Jurkat, Clone E6-1 (cell line): ENCODE data around the gene HSP90B1.

Experiments used
- DNase-seq: peaks from one replicate; pipeline ENCODE4 v3.0.0-alpha.2; 2011; ENCODE audit warnings: low read depth, low spot score
- H3K4me3 ChIP-seq: 2 replicates; pipeline ENCODE4 v1.5.1; 2011; ENCODE audit warnings: mild to moderate bottlenecking, low read length, control low read depth, moderate library complexity

HSP90B1 gene

GRCh38 chr12:103928682-103929045 lies 1.5 kb upstream of the HSP90B1 start:
- DNase-seq: peak; percentile 44
- peak overlapping the region; percentile 79 for H3K4me3 ChIP-seq

GRCh38 chr12:103929046-103929783 lies 995 bp upstream of the HSP90B1 start:
- DNase-seq: peak; percentile 91
- peak overlapping the region; percentile 79 for H3K4me3 ChIP-seq

GRCh38 chr12:103929784-103930033 lies 501 bp upstream of the HSP90B1 start:
- DNase-seq: no peak
- peak overlapping the region; percentile 79 for H3K4me3 ChIP-seq

GRCh38 chr12:103930787-103931735 lies 851 bp downstream of the HSP90B1 start:
- H3K4me3 ChIP-seq: peak overlapping the region; percentile 97
- DNase-seq: no peak

GRCh38 chr12:103933237-103933636 lies 3.0 kb downstream of the HSP90B1 start:
- no peak overlapping the region for H3K4me3 ChIP-seq
- no peak for DNase-seq

- H3K4me3 ChIP-seq: no peak overlapping the region
- DNase-seq: no peak
Measured at GRCh38 chr12:103936679-103937078, 6.5 kb downstream of the HSP90B1 start.

- no peak for DNase-seq
- no peak overlapping the region for H3K4me3 ChIP-seq
Measured at GRCh38 chr12:103944964-103945363, 14.8 kb downstream of the HSP90B1 start.

- no peak overlapping the region for H3K4me3 ChIP-seq
- no peak for DNase-seq
Measured at GRCh38 chr12:103947871-103948555, 17.8 kb downstream of the HSP90B1 start.

GRCh38 chr12:103948746-103949406 lies 18.7 kb downstream of the HSP90B1 start:
- no peak for DNase-seq
- H3K4me3 ChIP-seq: no peak overlapping the region

GRCh38 chr12:103952497-103952896 lies 22.3 kb downstream of the HSP90B1 start:
- no peak for DNase-seq
- no peak overlapping the region for H3K4me3 ChIP-seq

- H3K4me3 ChIP-seq: peak overlapping the region; percentile 96
- no peak for DNase-seq
Measured at GRCh38 chr12:103955811-103956508, 25.8 kb downstream of the HSP90B1 start.

GRCh38 chr12:103956509-103957027 lies 26.4 kb downstream of the HSP90B1 start:
- DNase-seq: no peak

GRCh38 chr12:103957865-103958388 lies 27.7 kb downstream of the HSP90B1 start:
- H3K4me3 ChIP-seq: peak overlapping the region; percentile 96
- no peak for DNase-seq

More at GRCh38 chr12:103956509-103957027, 26.4 kb downstream of the HSP90B1 start:
- peak overlapping the region; percentile 96 for H3K4me3 ChIP-seq

GRCh38 chr12:103958621-103959020 lies 28.4 kb downstream of the HSP90B1 start:
- DNase-seq: no peak
- no peak overlapping the region for H3K4me3 ChIP-seq

- no peak for DNase-seq
- H3K4me3 ChIP-seq: no peak overlapping the region
Measured at GRCh38 chr12:103960616-103961227, 30.5 kb downstream of the HSP90B1 start.

- H3K4me3 ChIP-seq: no peak overlapping the region
- DNase-seq: no peak
Measured at GRCh38 chr12:103962493-103962892, 32.3 kb downstream of the HSP90B1 start.

GRCh38 chr12:103964805-103965204 lies 34.6 kb downstream of the HSP90B1 start:
- DNase-seq: no peak
- H3K4me3 ChIP-seq: peak overlapping the region; percentile 82

GRCh38 chr12:103965255-103965589 lies 35.0 kb downstream of the HSP90B1 start:
- DNase-seq: no peak

More at GRCh38 chr12:103965255-103965589, 35.0 kb downstream of the HSP90B1 start:
- H3K4me3 ChIP-seq: peak overlapping the region; percentile 82
